Astrocyte (in vitro differentiated cells and primary cell): ENCODE measurements around the gene ADAMTS20.

Experiments
- EZH2 ChIP-seq: IDR thresholded peaks from 2 replicates; pipeline ENCODE4 v1.6.1; 2012; ENCODE audit warnings: mild to moderate bottlenecking, low read length, inconsistent platforms; ENCODE audit not compliant: insufficient read depth
- TF ChIP-seq, protein P1 (sequence below): IDR thresholded peaks from 2 replicates; pipeline ENCODE4 v1.5.1; 2011; ENCODE audit warnings: low read depth, mild to moderate bottlenecking, inconsistent platforms, low read length, moderate library complexity; ENCODE audit not compliant: insufficient read depth

DNA sequence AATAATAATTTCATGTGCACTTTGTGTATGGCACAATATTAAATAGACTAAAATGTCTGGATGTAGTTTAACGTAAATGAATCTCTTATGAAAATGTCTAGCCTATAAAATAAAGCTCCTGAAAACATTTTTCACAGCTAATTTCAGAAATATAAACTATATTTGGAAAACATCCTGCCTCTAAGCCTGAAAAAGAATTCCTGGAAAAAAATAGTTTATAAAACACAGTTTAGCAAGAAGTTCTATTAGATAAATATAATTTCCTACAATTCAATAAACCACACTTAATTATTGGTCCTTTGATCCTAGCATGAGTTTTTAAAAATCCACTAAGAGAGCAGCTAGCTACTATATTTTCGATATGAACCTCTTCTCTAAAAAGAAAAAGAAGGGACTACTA lies 159.9 kb downstream of the ADAMTS20 start:
- TF ChIP-seq, protein P1, sequence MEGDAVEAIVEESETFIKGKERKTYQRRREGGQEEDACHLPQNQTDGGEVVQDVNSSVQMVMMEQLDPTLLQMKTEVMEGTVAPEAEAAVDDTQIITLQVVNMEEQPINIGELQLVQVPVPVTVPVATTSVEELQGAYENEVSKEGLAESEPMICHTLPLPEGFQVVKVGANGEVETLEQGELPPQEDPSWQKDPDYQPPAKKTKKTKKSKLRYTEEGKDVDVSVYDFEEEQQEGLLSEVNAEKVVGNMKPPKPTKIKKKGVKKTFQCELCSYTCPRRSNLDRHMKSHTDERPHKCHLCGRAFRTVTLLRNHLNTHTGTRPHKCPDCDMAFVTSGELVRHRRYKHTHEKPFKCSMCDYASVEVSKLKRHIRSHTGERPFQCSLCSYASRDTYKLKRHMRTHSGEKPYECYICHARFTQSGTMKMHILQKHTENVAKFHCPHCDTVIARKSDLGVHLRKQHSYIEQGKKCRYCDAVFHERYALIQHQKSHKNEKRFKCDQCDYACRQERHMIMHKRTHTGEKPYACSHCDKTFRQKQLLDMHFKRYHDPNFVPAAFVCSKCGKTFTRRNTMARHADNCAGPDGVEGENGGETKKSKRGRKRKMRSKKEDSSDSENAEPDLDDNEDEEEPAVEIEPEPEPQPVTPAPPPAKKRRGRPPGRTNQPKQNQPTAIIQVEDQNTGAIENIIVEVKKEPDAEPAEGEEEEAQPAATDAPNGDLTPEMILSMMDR: no peak
- no peak for TF ChIP-seq EZH2
